Erythroblast (primary cell): ENCODE data around the gene XKRX.

Experiments used
- GATA1 ChIP-seq: IDR thresholded peaks from 2 replicates; pipeline ENCODE4 v1.6.1; 2011; ENCODE audit warnings: low read depth, mild to moderate bottlenecking, control low read depth, low read length, moderate library complexity
- POLR2A ChIP-seq: IDR thresholded peaks from 2 replicates; pipeline ENCODE4 v1.6.1; 2011; ENCODE audit warnings: mild to moderate bottlenecking, low read length

GRCh38 chrX:100946299-100946927 lies 17.7 kb upstream of the XKRX start:
- no peak for TF ChIP-seq POLR2A
- TF ChIP-seq GATA1, result no peak
